GM13977 (cell line): Measurements from ENCODE around the gene PABPN1L.

Experiments used
- DNase-seq: peaks from one replicate; pipeline ENCODE4 v3.0.0; 2012; ENCODE audit warnings: low spot score
- in situ Hi-C: fragments of 300-500 bp; cut with MboI; formaldehyde crosslinking; loops from one replicate; pipeline ENCODE4 v1.12.0; 2022; ENCODE audit warnings: low sequenced_read_pairs, low pct_unique_long_range_greater_than_20kb, mixed read lengths, inconsistent platforms; ENCODE audit not compliant: unreplicated experiment
- TF ChIP-seq, protein P1 (sequence below): IDR thresholded peaks from 2 replicates; pipeline ENCODE4 v1.5.1; 2012; ENCODE audit warnings: mild to moderate bottlenecking, control low read depth; ENCODE audit not compliant: insufficient read depth; ENCODE audit errors: extremely low read depth, missing control alignments

PABPN1L gene

DNA sequence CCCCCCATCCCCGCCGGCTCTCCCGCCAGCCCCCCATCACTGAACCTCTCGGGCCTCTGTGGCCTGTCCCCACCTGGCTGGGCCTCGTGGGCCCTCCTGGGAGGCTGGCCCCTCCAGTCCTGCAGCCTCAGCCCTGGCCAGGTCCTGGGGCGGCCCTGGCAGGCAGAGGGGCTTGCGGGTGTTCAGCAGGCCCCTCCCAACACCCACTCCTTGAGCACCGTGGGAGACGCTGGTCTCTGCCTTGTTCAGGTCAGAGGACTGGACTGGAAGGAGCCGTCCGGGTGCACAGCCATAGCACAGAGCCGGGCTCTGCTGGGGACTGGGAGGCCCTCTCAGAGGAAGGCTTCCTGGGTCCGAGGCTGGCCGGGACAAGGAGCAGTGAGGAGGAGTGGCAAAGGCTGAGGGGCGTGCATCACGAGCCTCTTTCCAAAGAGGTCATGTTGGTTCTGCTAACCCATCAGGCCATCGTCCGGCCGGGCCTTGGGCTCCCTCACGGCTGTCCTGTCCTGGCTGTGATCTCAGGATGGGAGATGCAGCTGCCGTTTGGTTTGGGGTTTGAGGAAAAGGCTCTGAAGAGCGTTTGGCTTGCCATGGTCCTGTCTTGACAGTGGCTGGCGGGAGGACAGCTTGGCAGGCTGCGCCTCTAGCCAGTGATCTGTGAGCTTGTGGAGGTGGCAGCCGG, 6.3 kb upstream of the PABPN1L start:
- TF ChIP-seq, protein P1, sequence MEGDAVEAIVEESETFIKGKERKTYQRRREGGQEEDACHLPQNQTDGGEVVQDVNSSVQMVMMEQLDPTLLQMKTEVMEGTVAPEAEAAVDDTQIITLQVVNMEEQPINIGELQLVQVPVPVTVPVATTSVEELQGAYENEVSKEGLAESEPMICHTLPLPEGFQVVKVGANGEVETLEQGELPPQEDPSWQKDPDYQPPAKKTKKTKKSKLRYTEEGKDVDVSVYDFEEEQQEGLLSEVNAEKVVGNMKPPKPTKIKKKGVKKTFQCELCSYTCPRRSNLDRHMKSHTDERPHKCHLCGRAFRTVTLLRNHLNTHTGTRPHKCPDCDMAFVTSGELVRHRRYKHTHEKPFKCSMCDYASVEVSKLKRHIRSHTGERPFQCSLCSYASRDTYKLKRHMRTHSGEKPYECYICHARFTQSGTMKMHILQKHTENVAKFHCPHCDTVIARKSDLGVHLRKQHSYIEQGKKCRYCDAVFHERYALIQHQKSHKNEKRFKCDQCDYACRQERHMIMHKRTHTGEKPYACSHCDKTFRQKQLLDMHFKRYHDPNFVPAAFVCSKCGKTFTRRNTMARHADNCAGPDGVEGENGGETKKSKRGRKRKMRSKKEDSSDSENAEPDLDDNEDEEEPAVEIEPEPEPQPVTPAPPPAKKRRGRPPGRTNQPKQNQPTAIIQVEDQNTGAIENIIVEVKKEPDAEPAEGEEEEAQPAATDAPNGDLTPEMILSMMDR = no peak
- DNase-seq = no peak
- in situ Hi-C loops = no loop called here

DNA sequence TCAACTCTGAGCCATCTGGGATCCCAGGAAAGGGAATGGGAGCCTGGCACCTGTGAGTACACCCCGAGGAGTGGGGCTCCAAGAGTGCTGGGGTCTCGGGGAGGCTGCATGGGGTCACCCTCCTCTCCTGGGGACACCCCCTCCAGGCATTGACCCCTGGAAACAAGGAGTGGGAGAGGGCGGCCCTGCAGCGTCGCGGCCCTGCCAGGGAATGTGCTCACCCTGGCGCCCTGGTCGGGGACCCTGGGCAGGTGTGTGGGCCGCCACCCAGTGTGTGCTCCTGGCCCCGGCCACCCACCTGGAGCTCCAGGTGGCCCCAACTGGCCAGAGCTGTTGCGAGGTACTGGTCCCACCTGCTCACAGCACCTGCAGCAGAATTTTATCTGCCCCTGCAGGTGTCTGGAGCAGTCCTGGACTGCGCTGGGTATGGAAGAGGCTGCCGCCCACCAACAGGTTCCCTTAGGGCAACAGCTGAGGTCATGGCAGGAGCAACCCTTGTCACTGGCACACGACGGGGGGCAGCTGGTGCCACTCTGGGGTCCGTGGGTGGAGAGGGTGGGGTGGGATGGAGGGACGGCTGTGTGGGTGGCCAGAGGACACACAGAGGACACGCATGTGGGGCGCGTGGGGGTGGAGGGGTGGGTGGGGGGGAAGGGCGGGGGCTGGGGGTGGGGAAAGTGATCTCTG, 5.4 kb upstream of the PABPN1L start:
- DNase-seq = no peak
- in situ Hi-C loops = no loop called here
- TF ChIP-seq, protein P1 = no peak

DNA sequence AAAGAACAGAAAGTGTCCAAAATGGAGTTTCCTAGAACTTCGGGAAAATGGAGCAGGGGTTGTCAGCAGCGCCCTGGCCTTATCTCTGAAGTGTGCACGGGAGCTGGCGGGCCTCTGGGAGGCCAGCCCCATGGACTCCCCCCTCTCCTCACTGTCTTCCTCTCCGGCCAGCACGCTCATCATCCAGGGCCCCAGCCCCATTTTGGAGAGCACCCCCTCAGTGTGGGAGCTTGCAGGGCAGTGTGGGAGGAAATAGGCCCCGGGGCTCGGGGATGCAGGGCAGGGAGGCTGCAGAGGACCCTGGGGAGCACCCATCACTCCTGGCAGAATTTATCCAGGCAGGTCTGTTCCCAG, 4.9 kb upstream of the PABPN1L start:
- peak; percentile 66 for DNase-seq
- TF ChIP-seq, protein P1 = no peak
- in situ Hi-C loops = no loop called here

DNA sequence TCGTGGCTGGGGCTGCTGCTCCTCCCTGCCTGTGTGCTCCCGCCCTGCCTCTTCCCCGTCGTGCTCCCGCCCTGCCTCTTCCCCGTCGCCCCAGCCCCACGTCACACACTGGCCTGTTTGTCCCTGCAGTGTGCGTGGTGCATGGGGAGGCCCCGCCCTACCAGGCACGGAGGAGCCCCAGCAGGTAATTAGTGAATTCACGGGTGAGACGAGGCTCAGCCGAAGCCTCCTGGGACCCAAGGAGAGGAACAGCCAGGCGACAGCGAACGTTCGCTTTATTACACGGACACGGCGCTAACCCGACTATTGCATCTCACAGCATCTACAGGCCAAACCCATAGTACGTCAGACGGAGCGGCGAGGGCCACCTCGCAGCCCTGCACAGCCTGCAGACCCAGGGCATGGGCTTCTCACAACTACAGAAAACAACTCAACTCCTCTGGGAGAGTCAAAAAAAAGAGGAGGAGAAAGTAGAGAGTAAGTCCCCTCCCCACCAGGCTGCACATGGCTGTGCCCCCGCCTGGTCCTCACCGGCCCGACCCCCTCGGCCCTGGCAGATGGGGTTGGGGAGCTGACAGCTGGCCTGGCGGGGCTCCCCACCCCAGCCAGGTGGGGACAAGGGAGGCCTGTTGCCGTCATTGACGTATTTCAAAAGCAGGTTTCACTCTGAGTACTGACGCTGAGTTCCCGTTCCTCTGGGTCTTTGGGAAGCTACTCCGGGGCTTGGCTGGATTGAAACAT, 4.3 kb upstream of the PABPN1L start:
- TF ChIP-seq, protein P1 = no peak
- DNase-seq = peak; percentile 80
- in situ Hi-C loops = no loop called here

DNA sequence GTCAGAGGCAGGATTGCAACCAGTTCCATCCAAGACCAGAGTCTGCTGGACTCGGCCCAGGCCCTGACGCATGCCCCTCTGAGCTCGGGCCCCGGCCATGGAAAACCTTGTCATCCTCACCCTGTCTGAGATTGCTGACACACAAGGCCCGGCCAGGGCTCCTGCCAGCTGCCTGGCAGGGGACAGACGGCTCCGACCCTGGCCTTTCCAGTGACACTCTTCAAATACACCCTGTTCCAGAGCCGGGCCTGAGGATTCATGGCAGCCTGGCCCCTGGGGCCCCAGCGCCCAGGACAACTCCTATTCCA, 3.2 kb upstream of the PABPN1L start:
- TF ChIP-seq, protein P1 = no peak
- DNase-seq = no peak
- in situ Hi-C loops = no loop called here

DNA sequence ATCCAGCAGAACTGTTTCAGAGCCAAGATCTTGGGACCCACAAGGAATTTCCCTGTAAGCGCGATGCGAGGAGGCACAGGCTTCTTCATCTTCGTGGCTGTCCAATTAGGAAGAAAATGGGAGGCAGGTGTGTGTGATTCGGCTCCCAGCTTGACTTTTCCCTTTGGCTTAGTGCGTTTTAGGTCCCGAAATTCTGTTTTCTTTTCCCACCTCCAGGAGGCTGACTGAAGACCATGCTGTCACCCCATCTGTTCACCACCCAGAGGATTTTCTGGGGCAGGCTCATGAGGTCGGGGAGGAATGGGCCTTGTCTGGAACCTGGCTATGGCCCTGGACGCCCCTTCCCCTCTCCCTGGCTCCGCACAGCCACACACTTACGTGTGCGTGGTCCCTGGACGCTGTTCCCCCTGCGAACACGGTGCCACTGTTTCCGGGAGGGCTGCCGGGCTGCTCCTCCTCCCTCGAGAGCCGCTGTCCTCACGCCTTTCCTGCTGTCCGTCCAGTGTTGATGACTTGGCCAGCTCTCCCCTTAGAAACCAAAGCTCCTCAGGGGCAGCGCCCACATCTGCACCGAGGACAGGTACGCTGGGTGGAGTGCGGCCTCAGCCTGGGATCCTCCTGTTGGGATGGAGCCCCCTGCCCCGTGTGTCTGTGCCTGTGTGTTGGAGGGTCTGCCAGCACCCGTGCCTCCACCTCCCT, 2.7 kb upstream of the PABPN1L start:
- in situ Hi-C loops = no loop called here
- TF ChIP-seq, protein P1 = no peak
- no peak for DNase-seq
